HG03066 (cell line): ENCODE results near the gene PCDH9.

ENCODE experiments used
- ATAC-seq: cut with Tn5 transposase; IDR thresholded peaks from one replicate; pipeline ENCODE4 v1.9.1; 2021; ENCODE audit warnings: low read depth; ENCODE audit not compliant: unreplicated experiment

PCDH9 gene

DNA sequence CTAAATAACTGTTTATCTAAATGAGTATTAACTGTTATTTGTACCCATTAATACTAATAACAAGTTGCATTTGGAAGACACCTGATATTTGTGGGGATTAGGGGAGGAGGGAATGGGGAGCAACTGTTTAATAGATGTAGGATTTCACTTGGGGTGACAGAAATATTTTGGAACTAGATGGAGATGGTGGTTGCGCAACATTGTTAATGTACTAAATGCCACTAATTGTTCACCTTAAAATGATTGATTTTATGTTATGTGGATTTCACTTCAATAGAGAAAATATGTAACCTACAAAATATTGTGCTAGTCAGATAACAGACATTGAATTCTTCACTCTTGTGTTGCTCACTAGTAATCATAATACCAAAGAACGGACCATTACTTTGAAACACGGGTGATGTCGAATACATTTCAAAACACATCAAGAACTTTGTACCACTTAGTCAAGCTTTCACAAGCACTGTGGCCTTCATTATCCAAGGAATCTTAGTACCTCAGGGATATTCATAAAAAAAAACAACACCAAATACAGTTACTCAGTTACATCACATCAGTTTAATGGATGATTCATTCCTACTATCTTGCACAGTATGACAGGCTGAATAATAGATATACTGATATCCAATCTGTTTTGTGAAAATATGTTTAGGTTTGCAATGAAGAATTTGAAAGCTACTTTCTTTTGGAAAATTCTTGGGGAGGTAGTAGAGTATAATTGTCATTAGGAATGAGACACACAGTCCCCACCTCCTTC is 721.8 kb downstream of the PCDH9 start:
- no peak for ATAC-seq

DNA sequence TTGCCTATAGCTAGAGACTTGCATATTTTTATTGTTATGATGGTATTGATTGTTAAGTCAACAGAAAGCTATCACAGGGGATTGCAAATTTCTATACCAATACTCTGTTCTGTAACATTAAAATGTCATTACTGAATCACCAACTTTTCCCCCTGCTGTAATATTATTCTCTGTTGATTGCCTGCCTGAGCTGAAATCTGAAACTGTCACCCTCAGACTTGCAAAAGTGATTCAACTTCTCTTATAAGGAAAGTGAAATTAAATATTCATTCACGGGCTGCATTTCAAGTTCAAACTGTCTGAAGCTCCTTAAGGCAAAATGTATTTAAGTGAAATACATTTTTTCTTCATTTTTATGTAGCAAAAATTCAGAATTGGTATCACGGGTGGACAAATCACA is 723.2 kb downstream of the PCDH9 start:
- no peak for ATAC-seq

DNA sequence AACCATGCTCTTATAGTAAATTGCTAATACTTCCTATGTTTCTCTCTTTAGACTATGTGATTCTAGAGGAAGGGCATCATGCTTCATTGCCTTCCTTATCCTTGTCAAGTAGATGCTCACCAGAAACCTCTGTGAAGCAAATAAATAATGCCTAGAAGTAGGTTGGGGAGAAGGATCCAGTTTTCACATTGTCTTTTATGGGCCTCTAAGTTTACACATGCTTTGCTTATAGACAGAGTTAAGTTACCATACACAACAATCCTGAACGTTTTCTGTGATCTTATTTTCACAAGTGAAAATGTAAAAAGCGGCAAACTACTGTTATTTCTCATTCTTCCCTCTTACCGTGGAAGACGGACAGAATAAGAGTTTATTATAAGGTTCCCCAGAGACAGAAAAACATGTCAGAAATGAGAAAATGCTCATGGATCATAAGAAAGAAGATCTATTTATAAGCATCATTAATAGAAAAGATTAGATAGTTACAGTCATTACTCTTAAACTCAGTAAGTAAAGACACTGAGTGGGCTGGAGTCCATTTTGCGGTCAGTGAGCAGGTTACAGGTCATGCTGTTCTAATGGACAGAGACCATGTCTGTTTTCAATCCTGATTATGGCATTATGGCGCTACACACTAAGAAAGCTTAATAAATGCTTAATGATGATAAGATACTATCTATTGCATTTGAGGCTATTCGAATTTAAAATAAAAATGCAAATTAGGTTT is 723.9 kb downstream of the PCDH9 start:
- no peak for ATAC-seq

DNA sequence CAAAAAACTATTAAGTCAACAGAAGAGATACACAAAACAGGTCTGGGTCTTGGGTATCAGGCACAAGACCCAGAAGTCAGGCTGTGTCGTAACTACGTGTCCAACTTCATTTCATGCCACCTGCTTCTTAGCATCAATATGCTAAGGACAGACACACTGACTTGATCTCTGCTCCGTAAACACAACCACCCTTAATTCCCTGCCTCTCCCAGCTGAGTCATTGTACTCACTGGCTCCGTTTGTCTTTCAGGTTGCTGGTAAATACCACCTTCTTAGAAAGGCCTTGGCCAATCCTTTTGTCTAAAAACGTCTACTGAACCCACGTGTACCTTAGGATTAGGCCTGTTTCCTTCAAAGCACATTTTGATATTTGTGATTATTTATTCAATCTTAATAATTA is 726.2 kb downstream of the PCDH9 start:
- ATAC-seq = no peak

DNA sequence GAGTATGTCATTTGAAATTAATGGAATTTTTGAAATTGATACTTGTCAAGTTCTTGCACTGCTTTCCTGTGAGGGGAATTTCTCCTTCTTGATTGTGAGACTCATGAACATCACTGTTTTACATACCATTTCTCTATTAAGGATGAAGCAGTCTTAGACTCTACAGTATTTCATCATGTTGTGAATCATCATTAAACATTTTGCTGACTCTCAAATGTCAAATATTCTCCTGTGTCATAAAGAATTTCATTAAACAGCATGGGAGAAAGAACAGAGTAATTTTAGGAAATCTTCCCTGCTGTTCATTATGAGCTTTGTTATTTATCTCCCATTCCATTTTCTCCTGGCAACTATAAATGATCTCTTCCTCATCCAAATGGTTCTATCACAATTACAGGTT is 729.0 kb downstream of the PCDH9 start:
- ATAC-seq = no peak

DNA sequence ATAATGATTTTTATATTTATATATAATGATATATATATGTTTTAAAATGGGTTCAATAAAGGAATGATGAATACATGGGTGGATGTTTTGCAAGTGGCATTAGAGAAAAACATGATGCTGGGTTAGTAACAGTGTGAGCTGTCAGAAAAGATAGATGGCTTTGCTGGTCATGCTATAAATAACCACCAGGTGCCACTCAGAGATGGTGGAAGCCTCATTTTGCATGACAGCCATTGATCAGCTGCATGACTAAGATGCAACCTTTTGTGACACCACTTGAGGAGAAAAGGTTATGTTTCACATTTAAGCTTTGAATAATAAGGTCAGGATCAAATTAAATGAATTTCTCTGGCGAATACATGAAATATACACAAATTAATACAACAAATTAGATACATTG is 737.7 kb downstream of the PCDH9 start:
- ATAC-seq = no peak

DNA sequence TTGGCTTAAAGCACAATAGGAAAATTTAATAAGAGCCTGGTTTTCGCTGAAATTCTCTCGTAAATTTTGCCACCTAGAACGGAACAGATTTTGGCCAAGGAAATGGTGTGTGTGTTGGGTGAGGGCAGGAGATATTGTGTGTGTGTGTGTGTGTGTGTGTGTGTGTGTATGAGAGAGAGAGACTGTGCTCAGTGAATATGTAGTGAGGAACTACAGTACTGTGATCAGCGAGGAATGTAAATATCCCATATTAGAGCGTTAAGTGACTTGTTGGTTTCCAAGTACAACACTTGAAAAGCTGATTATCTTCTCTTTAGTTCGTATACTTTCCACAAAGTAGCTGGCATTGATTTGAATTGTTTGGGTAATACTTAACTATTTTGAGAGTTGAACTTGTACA is 738.9 kb downstream of the PCDH9 start:
- no peak for ATAC-seq

DNA sequence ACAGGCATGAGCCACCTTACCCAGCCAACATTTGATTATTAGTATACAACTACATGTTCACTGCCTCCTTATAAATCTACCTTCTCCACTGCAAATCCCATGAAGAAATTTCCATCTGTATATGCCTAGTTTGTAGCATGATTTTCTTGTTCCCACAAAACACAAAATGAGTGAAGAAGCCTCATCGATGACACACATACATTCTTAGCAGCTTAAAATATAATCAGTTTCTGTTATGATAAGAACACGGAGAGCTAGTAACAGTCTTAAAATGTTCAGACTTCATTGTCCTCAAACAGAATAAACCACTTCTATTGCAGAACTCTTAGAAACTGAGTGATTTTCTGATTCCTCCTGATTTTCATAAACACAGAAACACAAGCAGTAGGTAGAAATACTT is 740.5 kb downstream of the PCDH9 start:
- no peak for ATAC-seq

DNA sequence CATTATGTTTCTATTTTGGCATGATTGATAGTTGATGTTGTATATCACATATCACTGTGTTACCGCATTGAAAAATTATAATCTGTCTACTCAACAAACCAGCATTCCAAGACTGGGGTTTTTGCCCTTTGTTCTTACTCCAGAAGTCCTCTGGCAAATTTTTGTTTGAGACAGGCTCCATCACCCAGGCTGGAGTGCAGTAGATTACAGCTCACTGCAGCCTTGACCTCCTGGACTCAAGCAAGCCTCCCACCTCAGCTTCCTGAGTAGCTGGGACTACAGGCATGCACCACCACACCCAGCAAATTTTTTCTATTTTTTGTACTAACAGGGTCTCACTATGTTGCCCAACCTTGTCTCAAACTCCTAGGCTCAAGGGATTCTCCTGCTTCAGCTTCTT is 741.0 kb downstream of the PCDH9 start:
- ATAC-seq = no peak

DNA sequence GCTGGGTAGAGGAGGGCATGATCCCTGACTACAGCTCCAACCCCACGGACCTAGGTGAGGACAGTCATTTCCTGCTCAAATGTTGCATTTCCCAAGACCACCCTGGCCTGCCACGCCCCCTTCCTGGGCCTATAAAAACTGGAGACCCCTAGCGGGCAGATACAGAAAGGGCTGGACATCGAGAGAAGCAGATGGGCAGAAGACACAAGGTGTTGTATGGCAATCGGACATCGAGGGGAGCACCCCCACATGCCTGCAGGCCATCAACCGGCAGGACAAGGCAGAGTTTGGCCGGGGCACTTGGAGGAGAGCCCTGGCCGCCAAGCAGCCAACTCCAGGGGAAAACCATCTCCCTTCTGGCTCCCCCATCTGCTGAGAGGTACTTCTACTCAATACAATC is 746.4 kb downstream of the PCDH9 start:
- ATAC-seq = no peak

DNA sequence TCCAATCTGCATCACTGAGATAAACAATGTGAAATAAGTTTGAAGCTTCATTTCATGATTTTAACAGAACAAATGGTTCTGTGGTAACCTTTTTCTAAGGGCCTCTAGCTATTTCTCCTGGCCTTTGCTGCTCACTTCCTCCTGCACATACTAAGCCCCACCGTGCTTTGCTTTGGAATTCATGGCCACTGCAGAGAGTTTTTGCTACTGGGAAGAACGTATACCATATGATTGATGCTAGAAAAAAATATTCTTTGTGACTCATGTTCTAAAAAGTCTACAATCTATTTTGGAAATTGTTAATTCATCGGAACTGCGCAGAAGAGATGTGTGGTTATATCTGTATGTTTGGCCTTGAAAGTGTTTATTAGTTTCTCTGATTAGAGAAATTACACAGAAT is 747.3 kb downstream of the PCDH9 start:
- ATAC-seq = no peak

DNA sequence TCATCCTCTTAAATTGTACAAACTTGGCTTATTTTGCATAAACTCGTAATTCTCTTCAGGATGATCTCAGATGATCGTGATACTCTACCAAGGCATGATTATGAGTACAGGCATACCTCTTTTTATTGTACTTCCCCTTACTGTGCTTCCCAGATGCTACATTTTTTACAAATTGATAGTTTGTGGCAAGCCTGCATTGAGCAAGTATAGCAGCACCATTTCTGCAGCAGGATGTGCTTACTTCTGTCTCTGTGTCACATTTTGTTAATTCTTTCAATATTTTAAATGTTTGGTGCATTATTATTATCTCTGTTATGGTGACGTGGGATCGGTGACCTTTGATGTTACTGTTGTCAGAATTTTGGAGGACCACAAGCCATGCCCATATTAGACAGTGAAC is 752.3 kb downstream of the PCDH9 start:
- no peak for ATAC-seq

DNA sequence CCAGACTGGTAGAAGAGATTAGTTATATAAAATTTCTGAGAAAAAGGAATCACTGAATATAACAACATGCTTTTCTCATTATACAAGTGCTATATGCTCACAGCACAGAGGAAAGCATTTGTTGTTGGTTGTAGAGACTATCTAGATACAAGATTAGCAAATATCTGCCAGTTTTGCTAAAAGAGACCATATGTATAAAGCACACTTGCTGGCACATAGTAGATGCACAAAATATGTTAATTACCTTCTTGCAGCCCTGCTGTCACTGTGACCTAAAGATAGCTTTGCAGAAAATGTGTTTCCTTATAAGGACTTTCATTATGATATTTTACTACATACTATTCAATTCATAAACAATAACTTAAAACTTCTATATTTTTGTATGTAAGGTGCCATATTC is 755.1 kb downstream of the PCDH9 start:
- no peak for ATAC-seq

DNA sequence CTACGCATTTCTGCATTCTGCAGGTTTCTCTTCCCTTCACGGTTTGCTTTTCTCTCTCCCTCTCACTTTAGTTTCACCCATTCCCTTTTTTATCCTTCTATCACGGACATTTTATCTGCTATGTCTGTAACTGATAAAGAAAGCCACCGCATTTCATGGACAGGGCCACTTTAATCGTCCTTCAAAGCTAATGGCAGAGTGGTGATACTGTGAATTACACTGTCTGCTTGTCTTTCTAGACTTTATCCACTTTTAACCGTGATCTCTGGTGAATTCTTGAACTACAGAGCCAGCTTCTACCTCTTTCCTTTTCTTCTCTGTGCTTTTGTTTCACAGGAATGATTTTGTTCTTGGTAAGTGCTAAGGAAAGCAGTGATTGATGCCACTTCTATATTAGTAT is 760.4 kb downstream of the PCDH9 start:
- no peak for ATAC-seq

DNA sequence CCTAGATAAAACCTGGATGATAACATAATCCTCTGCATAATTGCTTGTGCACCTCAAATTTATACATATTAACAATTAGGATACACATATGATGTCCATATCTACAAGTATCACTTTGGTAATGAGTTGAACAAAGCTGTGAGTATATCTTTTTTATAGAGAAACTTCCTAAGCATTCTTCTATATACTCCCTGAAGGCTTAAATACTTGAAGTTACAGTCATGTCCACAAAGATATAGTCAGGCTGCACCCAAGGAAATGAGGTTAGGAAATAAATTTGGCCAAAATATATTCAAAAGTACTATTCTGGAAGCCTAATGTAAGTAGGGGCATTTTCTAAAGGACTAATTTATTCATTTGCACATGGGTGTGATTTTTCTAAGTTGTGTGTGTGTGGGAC is 761.5 kb downstream of the PCDH9 start:
- no peak for ATAC-seq

DNA sequence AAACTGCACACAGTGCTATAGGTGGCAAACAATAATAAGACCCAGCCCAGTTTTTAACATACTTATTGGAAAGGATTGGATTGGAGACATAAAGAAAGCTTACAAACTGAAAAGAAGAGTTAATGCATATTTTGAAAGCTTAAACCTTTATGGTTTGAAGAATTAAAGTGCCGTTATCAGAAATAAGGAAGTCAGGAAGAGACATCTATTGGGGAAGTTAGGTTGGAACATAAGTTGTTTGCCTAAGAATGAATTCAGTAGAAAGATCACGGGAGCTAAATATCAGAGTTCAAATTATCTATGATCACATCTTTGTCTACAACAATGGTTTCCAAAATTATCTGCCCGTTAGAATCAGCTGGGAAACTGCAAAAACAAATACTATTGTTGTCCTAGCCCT is 767.9 kb downstream of the PCDH9 start:
- ATAC-seq = no peak

DNA sequence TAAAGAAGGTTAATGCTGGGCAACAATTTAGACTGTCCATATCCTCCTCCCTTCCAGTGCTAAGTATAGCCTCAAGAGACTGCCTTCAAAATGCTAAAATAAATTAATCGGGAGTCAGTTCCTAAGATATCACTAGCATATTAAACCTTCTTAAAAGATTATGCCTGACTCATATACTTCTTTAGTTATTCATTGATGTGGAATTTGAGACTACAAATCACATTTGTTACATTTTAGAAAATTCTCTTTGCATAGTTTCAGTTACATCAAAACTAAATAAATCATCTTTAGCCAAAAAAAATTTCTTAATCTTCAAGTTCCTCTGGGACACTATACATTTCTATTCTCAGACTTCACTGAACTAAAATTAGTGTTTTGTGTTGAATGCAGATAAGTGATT is 769.1 kb downstream of the PCDH9 start:
- ATAC-seq = no peak

DNA sequence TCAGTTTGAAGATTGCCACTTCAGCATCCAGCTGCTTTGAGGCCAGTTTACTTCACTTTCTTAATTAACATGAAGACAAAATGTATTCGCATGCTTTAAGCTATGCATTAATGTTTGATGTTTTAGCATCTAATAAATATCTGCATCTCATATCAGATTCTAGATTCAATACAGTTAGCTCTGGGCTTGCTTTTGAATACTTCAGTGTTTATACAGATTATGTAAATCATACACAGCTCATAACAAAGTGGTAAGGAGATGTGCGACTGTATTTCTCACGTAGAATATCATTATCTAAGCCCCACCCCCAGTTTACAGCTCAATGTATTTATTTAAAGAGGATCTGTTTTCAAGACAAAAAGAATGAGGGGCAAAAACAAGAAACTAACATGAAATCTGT is 770.5 kb downstream of the PCDH9 start:
- no peak for ATAC-seq

DNA sequence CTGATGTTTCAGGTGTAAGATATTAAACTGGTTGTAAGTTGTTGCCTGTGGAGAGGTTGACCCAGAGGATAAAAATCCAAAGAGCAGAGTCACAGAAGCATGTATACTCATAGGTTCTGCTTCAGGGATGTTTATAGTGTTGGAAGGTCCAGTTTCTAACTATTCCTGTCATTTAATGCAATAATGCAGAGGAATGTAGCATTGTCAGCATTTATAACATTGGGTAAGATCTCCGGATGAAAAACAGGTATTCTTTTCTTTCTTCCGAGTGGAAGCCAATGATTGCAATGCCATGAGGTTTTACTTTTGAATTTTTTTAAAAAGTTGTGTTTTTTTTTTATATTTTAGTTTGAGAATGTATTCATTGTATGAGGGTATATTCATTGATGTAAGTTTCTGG is 771.0 kb downstream of the PCDH9 start:
- no peak for ATAC-seq

DNA sequence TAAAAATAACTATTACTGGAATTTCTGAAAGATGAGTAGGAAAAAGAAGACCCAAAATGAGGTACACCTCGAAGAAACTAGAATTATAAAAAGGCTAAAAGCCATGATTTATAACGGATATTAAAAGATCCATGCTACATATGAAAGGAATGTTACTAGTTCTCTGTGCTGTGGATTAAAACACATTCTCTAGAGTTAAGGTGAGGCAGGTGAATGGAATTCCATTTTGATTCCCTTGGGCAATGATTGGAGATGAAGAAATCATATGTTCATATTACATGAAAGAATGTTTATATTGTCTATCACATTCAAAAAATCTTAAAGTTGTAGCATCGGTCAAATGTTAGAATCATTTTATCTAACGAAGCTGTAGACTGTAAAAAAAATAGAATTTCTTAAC is 783.7 kb downstream of the PCDH9 start:
- ATAC-seq = no peak

DNA sequence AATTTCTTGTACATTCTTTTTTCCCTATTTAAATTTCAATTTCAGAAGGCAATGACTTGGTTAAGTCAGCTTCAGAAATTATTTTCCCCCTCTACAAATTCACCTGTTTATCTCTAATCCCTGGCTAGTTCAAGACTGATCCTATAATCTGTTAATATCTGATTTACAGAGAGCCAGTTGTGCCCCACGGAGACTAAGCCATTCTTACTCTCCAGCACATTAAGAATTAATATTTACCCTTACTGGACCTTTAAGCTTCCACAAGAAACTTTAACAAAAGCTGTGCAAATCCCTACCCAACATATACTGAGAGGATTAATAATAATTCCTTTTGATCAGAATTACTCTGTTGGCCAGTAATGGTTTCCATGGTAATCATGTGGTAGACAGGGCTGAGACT is 786.2 kb downstream of the PCDH9 start:
- no peak for ATAC-seq

DNA sequence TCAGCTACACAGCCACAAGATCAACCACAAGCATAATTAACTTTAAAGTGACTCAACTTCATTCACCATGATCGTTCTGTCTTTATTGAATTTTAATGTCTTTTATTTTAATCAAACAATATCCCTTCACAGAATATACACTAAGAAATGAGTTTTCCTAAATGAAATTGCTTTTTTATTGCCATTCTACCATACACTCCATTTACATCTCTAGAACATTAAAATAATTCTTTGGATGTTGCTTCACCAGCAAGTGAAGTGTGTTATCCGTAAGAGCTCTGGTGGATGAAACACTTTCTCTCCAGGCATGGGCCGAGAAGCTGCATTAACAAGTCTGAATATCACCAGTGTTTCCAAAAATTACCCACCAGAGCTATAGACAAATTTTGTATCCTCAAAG is 789.2 kb downstream of the PCDH9 start:
- ATAC-seq = no peak
